OCI-LY7 (cell line): ENCODE measurements around the gene HOXB5. TPM values are rescaled to one million over a fixed set of nuclear protein-coding genes. Genes with fewer than 3 reads are reported as not detected.

Experiments
- BruUV-seq: library from RNA; stranded (reverse); fragments of 400-500 nt; replicated peaks from 2 replicates; lab custom pipeline; 2021; lab: Mats Ljungman, UMichigan
- CTCF ChIA-PET: fragments of 300-600 bp; sonication (Branson Sonifier 250); formaldehyde crosslinking; loops from one replicate; lab custom pipeline; 2022; ENCODE audit warnings: antibody characterized with exemption; ENCODE audit not compliant: unreplicated experiment; lab: Charles Lee
- POLR2A ChIA-PET: fragments of 300-600 bp; sonication (Branson Sonifier 250); formaldehyde crosslinking; loops from one replicate; lab custom pipeline; 2022; ENCODE audit warnings: antibody characterized with exemption; lab: Charles Lee
- DNase-seq: peaks from one replicate; pipeline ENCODE4 v3.0.0-alpha.2; 2015; ENCODE audit warnings: low spot score
- H2AFZ ChIP-seq: fragments of 200-600 bp; sonication (generic), shearing (Covaris generic); 2 replicates; pipeline ENCODE4 v1.6.1; 2014; ENCODE audit warnings: mild to moderate bottlenecking, antibody characterized with exemption, low read length, moderate library complexity
- H3K27ac ChIP-seq: fragments of 200-600 bp; sonication (generic); 2 replicates; pipeline ENCODE4 v1.5.1; 2014; ENCODE audit warnings: mixed run types, low read depth, mild to moderate bottlenecking, moderate library complexity, low read length, inconsistent platforms; ENCODE audit not compliant: poor library complexity, severe bottlenecking
- H3K36me3 ChIP-seq: fragments of 200-600 bp; sonication (generic); 2 replicates; pipeline ENCODE4 v1.6.1; 2014; ENCODE audit warnings: mild to moderate bottlenecking, antibody characterized with exemption, low read length, moderate library complexity, mixed read lengths; ENCODE audit not compliant: insufficient read depth
- H3K4me1 ChIP-seq: fragments of 200-600 bp; sonication (generic); 2 replicates; pipeline ENCODE4 v1.5.1; 2014; ENCODE audit warnings: mild to moderate bottlenecking, low read length; ENCODE audit not compliant: insufficient read depth, poor library complexity, severe bottlenecking
- H3K4me2 ChIP-seq: fragments of 200-600 bp; sonication (generic); 2 replicates; pipeline ENCODE4 v1.6.1; 2014; ENCODE audit warnings: mild to moderate bottlenecking, low read length
- H3K4me3 ChIP-seq: fragments of 200-600 bp; sonication (generic); 2 replicates; pipeline ENCODE4 v1.5.1; 2014; ENCODE audit warnings: mild to moderate bottlenecking, low read depth, low read length; ENCODE audit not compliant: poor library complexity, severe bottlenecking
- H3K79me2 ChIP-seq: fragments of 200-600 bp; sonication (generic); 2 replicates; pipeline ENCODE4 v1.6.1; 2016; ENCODE audit warnings: low read depth, mild to moderate bottlenecking, low read length, moderate library complexity, mixed read lengths; ENCODE audit not compliant: insufficient read depth
- H3K9me2 ChIP-seq: fragments of 200-600 bp; sonication (generic); 2 replicates; pipeline ENCODE4 v1.6.1; 2016; ENCODE audit warnings: mild to moderate bottlenecking, low read length, mixed read lengths; ENCODE audit not compliant: insufficient read depth
- H3K9me3 ChIP-seq: fragments of 200-600 bp; sonication (generic); 2 replicates; pipeline ENCODE4 v1.6.1; 2014; ENCODE audit warnings: mild to moderate bottlenecking, mixed run types, low read length, mixed read lengths
- H4K20me1 ChIP-seq: fragments of 200-600 bp; sonication (generic); 2 replicates; pipeline ENCODE4 v1.6.1; 2014; ENCODE audit warnings: mild to moderate bottlenecking, antibody characterized with exemption, low read length, moderate library complexity, mixed read lengths; ENCODE audit not compliant: insufficient read depth
- EZH2phosphoT487 ChIP-seq: fragments of 200-600 bp; sonication (generic); IDR thresholded peaks from 2 replicates; pipeline ENCODE4 v1.6.1; 2018; ENCODE audit warnings: low read depth, borderline replicate concordance, mild to moderate bottlenecking, mixed run types, antibody characterized with exemption, low read length, moderate library complexity, mixed read lengths
- intact Hi-C: fragments of 100-400 bp; cut with micrococcal nuclease; formaldehyde crosslinking; loops from one replicate; pipeline ENCODE4 v1.10.0; 2022; ENCODE audit not compliant: unreplicated experiment
- total RNA-seq, 2 experiments: library from RNA; depleted of rRNA in 1 of 2; stranded (reverse); fragments of >200 nt in 1 of 2; shearing (Covaris generic) in 1 of 2; gene quantifications; 2 replicates each; pipeline ENCODE4 v1.2.3, GENCODE V29; 2014 to 2022
- TF ChIP-seq, protein P1 (sequence below): fragments of 200-600 bp; sonication (generic); conservative IDR thresholded peaks from 2 replicates; pipeline ENCODE4 v1.5.1; 2014; ENCODE audit warnings: mild to moderate bottlenecking, antibody characterized with exemption, low read length, moderate library complexity, mixed read lengths

Gene HOXB5
- total RNA-seq, 2 experiments from 2014 or later, result not detected

DNA sequence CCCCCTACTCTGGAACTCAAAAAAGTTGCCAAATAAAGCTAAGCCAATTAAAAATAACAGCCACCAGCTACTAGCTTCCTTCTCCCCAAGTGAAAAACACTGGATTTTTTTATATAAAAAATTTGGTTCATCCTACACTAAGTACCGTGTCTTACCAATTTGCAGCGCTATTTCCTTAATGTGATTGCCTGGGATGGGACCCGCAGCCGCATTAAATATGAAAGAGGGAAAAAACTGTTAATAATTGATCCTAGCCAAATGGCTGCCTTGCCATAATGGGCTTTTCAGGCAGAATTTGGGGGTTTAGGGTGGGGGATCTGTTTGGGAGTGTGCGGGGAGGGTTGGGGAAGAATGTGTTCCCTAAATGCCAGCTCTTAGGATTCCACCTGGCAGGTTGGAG is 30.5 kb upstream of the HOXB5 start:
- Histone ChIP-seq H2AFZ (no peak overlapping the region), H3K4me3 (no peak overlapping the region), H3K4me1 (no peaks in the 10 kb centered on the region), H3K9me2 (no peaks in the 10 kb centered on the region), H3K79me2 (no peaks in the 10 kb centered on the region), H3K27ac (no peak overlapping the region), H3K9me3 (no peaks in the 10 kb centered on the region), H3K36me3 (no peaks in the 10 kb centered on the region), H4K20me1 (no peaks in the 10 kb centered on the region), H3K4me2 (no peak overlapping the region)
- no peak for DNase-seq
- POLR2A ChIA-PET, result no interaction called here
- CTCF ChIA-PET, result interaction anchor here (0.6 to 1.2 kb wide), 2 partner anchors 13 to 81 kb away, joined by 3 read pairs; no protein-coding TSS in a partner anchor
- BruUV-seq, result no TSS peak
- no peak for TF ChIP-seq EZH2phosphoT487
- TF ChIP-seq, protein P1, sequence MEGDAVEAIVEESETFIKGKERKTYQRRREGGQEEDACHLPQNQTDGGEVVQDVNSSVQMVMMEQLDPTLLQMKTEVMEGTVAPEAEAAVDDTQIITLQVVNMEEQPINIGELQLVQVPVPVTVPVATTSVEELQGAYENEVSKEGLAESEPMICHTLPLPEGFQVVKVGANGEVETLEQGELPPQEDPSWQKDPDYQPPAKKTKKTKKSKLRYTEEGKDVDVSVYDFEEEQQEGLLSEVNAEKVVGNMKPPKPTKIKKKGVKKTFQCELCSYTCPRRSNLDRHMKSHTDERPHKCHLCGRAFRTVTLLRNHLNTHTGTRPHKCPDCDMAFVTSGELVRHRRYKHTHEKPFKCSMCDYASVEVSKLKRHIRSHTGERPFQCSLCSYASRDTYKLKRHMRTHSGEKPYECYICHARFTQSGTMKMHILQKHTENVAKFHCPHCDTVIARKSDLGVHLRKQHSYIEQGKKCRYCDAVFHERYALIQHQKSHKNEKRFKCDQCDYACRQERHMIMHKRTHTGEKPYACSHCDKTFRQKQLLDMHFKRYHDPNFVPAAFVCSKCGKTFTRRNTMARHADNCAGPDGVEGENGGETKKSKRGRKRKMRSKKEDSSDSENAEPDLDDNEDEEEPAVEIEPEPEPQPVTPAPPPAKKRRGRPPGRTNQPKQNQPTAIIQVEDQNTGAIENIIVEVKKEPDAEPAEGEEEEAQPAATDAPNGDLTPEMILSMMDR, result no peak
- intact Hi-C loops, result no loop called here

DNA sequence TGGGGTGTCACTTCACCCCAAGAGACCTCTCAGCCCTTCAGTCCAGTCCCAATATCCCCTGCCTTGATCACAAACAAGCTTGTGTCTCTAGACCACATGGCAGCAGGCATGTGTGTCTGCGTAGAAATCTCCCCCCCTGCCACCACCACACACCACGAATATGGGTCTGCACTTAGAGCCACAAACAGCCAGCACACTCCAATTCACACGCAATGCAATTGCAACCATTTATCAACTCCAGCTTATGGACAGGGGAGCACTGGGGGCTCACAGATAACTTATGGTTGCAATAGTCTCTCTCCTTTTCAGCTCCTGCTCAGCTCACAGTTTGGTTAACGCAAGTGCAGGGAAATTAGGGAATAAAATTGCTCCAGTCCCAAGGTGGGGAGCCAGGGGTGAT is 30.0 kb upstream of the HOXB5 start:
- ChIA-PET POLR2A (no interaction called here), CTCF (interaction anchor here (1.2 kb wide), 1 partner anchor 13 kb away, joined by 3 read pairs; no protein-coding TSS in a partner anchor)
- DNase-seq, result no peak
- no peak overlapping the region for H3K4me2 ChIP-seq
- no peaks in the 10 kb centered on the region for H3K79me2 ChIP-seq
- no peak overlapping the region for H3K27ac ChIP-seq
- H3K36me3 ChIP-seq, result no peaks in the 10 kb centered on the region
- H3K9me2 ChIP-seq, result no peaks in the 10 kb centered on the region
- H3K4me1 ChIP-seq, result no peaks in the 10 kb centered on the region
- intact Hi-C loops, result no loop called here
- BruUV-seq, result no TSS peak
- H3K4me3 ChIP-seq, result no peak overlapping the region
- H3K9me3 ChIP-seq, result no peaks in the 10 kb centered on the region
- no peak overlapping the region for H2AFZ ChIP-seq
- TF ChIP-seq, protein P1, result no peak
- no peak for TF ChIP-seq EZH2phosphoT487
- H4K20me1 ChIP-seq, result no peaks in the 10 kb centered on the region

DNA sequence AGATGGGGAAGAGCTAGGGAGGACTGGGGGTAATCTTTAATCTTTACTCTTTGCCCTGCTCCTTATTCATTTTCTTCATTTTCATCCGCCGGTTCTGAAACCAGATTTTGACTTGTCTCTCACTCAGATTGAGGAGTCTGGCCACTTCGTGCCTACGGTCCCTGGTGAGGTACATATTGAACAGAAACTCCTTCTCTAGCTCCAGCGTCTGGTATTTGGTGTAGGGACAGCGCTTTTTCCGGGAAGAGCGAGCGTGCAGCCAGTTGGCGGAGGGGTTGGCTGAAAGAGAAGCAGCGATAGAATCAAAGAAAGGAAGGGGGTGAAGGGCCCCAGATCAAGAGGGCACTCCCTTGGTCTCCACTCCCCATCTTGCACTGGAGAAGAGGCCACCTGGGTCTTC is 29.3 kb upstream of the HOXB5 start:
- Histone ChIP-seq H3K79me2 (no peaks in the 10 kb centered on the region), H4K20me1 (no peaks in the 10 kb centered on the region), H3K9me3 (no peaks in the 10 kb centered on the region), H3K4me1 (no peaks in the 10 kb centered on the region), H3K9me2 (no peaks in the 10 kb centered on the region), H2AFZ (no peak overlapping the region), H3K4me2 (no peak overlapping the region), H3K27ac (no peak overlapping the region), H3K4me3 (no peak overlapping the region), H3K36me3 (no peaks in the 10 kb centered on the region)
- CTCF ChIA-PET, result interaction anchor here (1.2 kb wide), 1 partner anchor 14 kb away, joined by 3 read pairs; no protein-coding TSS in a partner anchor
- TF ChIP-seq, protein P1, result no peak
- no peak for TF ChIP-seq EZH2phosphoT487
- BruUV-seq, result no TSS peak
- no peak for DNase-seq
- POLR2A ChIA-PET, result no interaction called here
- intact Hi-C loops, result no loop called here
